Fibroblast of pulmonary artery (primary cell): Measurements from ENCODE around the gene IL17RC.
A peak's percentile ranks its signal among the peaks of the same experiment; 100 is the strongest.

Experiments
- DNase-seq: peaks from one replicate; pipeline ENCODE4 v3.0.0-alpha.2; 2010; ENCODE audit warnings: low read depth
- H3K4me3 ChIP-seq: replicated peaks from 2 replicates; pipeline ENCODE4 v1.5.1; 2011; ENCODE audit warnings: low read depth, mild to moderate bottlenecking, control low read depth, low read length, moderate library complexity
- TF ChIP-seq, protein P1 (sequence below): IDR thresholded peaks from 2 replicates; pipeline ENCODE4 v1.5.1; 2011; ENCODE audit warnings: mild to moderate bottlenecking, control low read depth, low read length, inconsistent platforms; ENCODE audit errors: missing control alignments

Gene IL17RC

DNA sequence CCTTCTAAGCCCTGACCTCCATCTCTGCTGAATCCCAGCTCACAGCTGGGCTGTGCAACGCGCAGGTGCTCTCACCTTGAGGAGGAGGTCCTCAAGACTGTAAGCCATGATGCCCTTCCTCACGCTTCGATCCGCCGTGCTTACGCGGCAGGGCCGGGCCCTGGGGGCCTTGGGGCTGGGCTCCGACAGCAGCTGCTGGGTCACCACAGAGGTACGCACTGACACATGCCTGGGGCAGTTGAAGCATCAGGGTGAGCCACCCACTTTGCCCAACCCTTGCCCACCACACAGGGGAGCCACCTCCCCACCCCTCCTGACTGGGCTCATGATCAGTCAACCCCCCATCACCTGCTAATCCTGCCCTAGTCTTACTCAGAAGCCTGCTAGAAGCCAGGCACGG is 39.9 kb upstream of the IL17RC start:
- DNase-seq, result no peak
- TF ChIP-seq, protein P1, sequence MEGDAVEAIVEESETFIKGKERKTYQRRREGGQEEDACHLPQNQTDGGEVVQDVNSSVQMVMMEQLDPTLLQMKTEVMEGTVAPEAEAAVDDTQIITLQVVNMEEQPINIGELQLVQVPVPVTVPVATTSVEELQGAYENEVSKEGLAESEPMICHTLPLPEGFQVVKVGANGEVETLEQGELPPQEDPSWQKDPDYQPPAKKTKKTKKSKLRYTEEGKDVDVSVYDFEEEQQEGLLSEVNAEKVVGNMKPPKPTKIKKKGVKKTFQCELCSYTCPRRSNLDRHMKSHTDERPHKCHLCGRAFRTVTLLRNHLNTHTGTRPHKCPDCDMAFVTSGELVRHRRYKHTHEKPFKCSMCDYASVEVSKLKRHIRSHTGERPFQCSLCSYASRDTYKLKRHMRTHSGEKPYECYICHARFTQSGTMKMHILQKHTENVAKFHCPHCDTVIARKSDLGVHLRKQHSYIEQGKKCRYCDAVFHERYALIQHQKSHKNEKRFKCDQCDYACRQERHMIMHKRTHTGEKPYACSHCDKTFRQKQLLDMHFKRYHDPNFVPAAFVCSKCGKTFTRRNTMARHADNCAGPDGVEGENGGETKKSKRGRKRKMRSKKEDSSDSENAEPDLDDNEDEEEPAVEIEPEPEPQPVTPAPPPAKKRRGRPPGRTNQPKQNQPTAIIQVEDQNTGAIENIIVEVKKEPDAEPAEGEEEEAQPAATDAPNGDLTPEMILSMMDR, result no peak
- no peak overlapping the region for H3K4me3 ChIP-seq

DNA sequence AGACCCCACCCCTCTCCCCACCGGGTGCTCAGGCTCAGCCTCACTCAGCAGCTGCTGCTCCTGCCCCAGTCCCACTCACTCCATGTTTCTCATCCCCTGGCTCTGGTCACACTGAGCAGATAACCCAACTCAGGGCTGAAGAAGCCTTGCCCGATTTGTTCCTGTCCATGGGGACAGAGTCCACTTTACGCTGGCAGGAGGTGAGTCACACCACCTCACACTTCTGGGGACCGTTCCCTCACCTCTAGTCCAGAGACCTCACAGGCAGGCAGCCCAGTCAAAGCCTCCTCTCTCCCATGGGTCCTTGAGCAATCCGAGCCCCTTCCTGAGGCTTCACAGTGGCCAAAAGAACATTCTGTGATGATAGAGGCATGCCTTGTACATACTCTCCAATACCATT is 38.2 kb upstream of the IL17RC start:
- TF ChIP-seq, protein P1, result no peak
- H3K4me3 ChIP-seq, result no peak overlapping the region
- no peak for DNase-seq

DNA sequence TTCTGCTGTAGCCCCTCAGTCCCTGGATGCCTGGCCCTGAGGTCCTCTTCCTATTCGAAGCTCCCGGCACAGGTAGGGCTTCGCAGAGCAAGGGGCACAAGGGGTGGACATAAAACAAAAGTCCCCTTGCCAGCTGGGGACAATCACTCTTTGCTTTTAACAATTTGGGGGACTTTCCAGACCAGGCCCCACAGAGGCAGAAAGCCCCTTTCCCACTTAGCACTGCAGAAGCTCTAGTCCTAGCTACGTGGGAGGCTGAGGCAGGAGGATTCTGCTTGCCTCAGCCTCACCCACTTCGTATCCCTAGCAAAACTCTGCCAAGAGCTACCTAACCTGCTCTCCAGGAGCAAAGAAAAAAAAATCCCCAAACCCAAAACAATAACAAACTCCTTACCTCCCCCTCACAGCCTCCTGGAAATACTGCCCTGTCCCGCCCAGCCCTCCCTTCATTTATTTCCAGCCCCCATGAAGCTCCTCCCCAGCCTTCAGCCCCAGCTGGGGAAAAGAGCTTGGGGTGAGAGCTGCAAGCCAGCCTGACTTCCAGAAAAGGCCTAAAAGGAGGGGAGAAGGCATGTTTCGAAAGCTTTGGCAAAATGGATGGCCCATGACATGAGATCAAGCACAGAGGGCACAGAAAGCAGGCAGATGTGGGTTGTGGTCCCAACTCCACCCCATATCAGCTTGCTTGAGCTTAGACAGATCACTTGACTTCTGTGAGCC is 36.9 kb upstream of the IL17RC start, which contains the start of gene CIDEC:
Gene CIDEC, minus strand, starts transcription at position 424 of the 720 bp plus-strand sequence. CDS start 1,767 bp downstream, outside the sequence.
- no peak within 1 kb of the TSS for H3K4me3 ChIP-seq
- TF ChIP-seq, protein P1, result no peak
- no peak for DNase-seq

DNA sequence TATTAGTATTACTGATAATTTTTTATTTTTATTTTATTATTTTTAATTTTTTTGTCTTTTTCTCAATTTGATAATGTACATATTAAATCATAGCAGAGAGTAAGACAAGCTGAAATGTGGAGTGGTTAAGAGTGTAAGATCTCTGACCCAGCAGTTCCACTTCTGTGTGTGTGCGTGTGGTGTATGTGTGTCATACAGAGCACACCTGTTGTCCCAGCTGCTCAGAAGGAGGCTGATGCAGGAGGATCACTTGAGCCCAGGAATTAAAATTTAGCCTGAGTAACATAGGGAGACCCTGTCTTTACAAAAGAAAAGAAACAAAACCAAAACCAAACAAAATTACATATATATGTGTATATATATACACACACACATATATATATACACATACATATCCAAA is 35.5 kb upstream of the IL17RC start:
- H3K4me3 ChIP-seq, result no peak overlapping the region
- TF ChIP-seq, protein P1, result no peak
- no peak for DNase-seq

DNA sequence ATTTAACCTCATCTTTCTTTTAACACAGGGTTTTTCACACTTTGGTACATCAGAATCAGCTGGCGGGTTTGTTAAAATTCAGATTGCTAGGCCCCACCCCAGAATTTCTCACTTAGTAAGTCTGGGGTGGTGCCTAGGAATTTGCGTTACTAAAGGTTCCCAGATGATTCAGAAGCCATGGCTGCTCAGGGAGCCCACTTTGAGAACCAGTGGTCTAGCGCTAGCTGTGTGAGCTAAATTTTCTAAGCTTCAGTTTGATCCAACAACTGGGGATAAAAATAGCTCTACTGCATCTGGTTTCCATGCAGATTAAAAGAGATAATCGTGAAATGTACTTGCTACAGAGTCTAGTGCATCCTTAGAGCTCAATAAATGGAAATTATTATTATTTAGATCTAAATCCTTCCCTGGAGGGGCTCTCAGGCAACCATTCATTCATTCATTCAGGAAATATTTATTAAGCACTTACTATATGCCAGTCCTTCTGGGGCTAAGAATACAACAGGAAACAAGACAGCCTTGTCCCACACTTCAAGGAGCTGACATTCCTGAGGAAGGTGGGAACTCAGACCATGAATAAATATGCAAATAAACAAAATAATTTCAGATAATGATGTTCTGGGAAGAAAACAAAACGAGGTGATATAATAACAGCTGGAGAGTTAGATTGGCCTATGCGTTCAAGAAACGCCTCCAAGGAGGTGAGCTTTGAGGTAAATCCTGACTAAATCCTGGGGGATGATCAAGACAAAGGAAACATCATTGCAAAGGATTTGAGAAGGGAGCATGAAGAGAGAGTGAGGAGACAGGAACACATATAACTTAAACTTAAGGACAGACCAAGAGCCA is 33.0 kb upstream of the IL17RC start:
- no peak for DNase-seq
- no peak overlapping the region for H3K4me3 ChIP-seq
- TF ChIP-seq, protein P1, result no peak

DNA sequence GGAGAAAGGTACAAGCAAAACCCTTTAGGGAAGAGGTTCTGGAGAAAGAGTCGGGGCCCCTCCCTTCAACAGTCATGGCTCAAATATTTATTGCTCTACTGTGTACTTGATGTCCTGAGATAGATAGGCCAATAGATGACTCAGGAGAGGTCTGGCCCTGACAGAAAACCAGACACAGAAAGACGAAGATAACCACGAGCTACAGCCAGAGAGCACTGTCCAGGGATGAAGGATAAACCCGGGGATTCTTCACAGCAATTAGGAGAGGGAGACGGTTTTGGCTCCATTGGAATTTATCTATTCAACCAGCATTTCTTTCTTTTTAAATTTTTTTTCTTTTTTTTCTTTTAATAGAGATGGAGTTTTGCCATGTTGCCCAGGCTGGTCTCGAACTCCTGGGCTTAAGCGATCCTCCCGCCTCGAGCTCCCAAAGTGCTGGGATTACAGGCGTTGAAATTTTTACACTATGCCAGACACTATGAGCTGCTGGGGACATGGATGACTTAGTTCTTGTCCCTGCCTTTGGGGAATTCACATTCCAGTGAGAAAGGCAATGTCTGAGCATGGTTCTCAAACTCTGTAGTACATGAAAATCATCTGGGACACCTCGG is 32.2 kb upstream of the IL17RC start:
- H3K4me3 ChIP-seq, result no peak overlapping the region
- TF ChIP-seq, protein P1, result no peak
- peak; percentile 77 for DNase-seq
